Suppressor macrophage treated with lipopolysaccharide for 1 hour (primary cell): ENCODE results near the gene PTPRU.

Source experiments
- DNase-seq, 3 donors: peaks; one replicate each; pipeline ENCODE4 v3.0.0-alpha.2; 2020 to 2022

The PTPRU gene

GRCh38 chr1:29247044-29247443 is 10.7 kb downstream of the PTPRU start:
- no peak for DNase-seq

- no peak for DNase-seq
Measured at GRCh38 chr1:29247571-29248273, 11.4 kb downstream of the PTPRU start.

GRCh38 chr1:29248409-29248808 is 12.1 kb downstream of the PTPRU start:
- DNase-seq, result no peak

- DNase-seq, result no peak
Measured at GRCh38 chr1:29249170-29249691, 12.9 kb downstream of the PTPRU start.

- DNase-seq, result no peak
Measured at GRCh38 chr1:29249951-29250581, 13.7 kb downstream of the PTPRU start.

GRCh38 chr1:29251164-29252124 is 15.1 kb downstream of the PTPRU start:
- DNase-seq, result no peak

GRCh38 chr1:29253180-29253579 is 16.9 kb downstream of the PTPRU start:
- no peak for DNase-seq

- DNase-seq, result no peak
Measured at GRCh38 chr1:29254346-29254745, 18.0 kb downstream of the PTPRU start.

- DNase-seq, result no peak
Measured at GRCh38 chr1:29255134-29255666, 18.9 kb downstream of the PTPRU start.

- no peak for DNase-seq
Measured at GRCh38 chr1:29256394-29256793, 20.1 kb downstream of the PTPRU start.

GRCh38 chr1:29256979-29257804 is 20.9 kb downstream of the PTPRU start:
- no peak for DNase-seq

GRCh38 chr1:29258189-29258975 is 22.1 kb downstream of the PTPRU start:
- DNase-seq, result no peak

- peak in 2 of 3 donors; percentile 17 to 24 for DNase-seq
Measured at GRCh38 chr1:29258976-29259801, 22.9 kb downstream of the PTPRU start.

- peak; percentile 53 to 83 (median 62) for DNase-seq
Measured at GRCh38 chr1:29259802-29260441, 23.6 kb downstream of the PTPRU start.

- DNase-seq, result no peak
Measured at GRCh38 chr1:29260531-29260930, 24.2 kb downstream of the PTPRU start.

GRCh38 chr1:29264773-29265389 is 28.6 kb downstream of the PTPRU start:
- DNase-seq, result peak in 1 of 3 donors; percentile 2

- no peak for DNase-seq
Measured at GRCh38 chr1:29266912-29267311, 30.6 kb downstream of the PTPRU start.

GRCh38 chr1:29267321-29268070 is 31.2 kb downstream of the PTPRU start:
- DNase-seq, result no peak
